Panc1 (cell line): ENCODE data around the gene BAIAP2. TPM values are rescaled to one million over a fixed set of nuclear protein-coding genes. Genes with fewer than 3 reads are reported as not detected.

Experiments used
- ATAC-seq: fragments of 200-7000 bp; cut with Tn5 transposase; 2 replicates; pipeline ENCODE4 v1.9.1; 2020; ENCODE audit warnings: mild to moderate bottlenecking, moderate library complexity
- BruUV-seq: library from RNA; stranded (reverse); fragments of 400-500 nt; replicated peaks from 2 replicates; lab custom pipeline; 2021; lab: Mats Ljungman, UMichigan
- CTCF ChIA-PET: fragments of 300-600 bp; sonication (Branson Sonifier 250); formaldehyde crosslinking; loops from one replicate; lab custom pipeline; 2022; ENCODE audit warnings: antibody characterized with exemption; lab: Charles Lee
- POLR2A ChIA-PET: fragments of 300-600 bp; sonication (Branson Sonifier 250); formaldehyde crosslinking; loops from one replicate; lab custom pipeline; 2022; ENCODE audit warnings: antibody characterized with exemption; lab: Charles Lee
- DNase-seq: peaks from one replicate; pipeline ENCODE4 v3.0.0-alpha.2; 2010; ENCODE audit warnings: low read depth, low spot score
- H3K27ac ChIP-seq: 2 replicates; pipeline ENCODE4 v1.5.1; 2011; ENCODE audit warnings: mild to moderate bottlenecking, low read length, inconsistent platforms
- H3K27me3 ChIP-seq: fragments of 200-500 bp; sonication (Bioruptor generic); 2 replicates; pipeline ENCODE4 v1.6.0; 2014; ENCODE audit warnings: low read length, inconsistent platforms; ENCODE audit not compliant: control insufficient read depth, insufficient read depth
- H3K36me3 ChIP-seq: fragments of 200-500 bp; sonication (Bioruptor generic); 2 replicates; pipeline ENCODE4 v1.5.1; 2014; ENCODE audit warnings: inconsistent platforms, mild to moderate bottlenecking, low read length, moderate library complexity; ENCODE audit not compliant: control insufficient read depth, insufficient read depth
- H3K4me1 ChIP-seq: 2 replicates; pipeline ENCODE4 v1.5.1; 2011; ENCODE audit warnings: inconsistent platforms, mild to moderate bottlenecking, low read length, moderate library complexity; ENCODE audit not compliant: control insufficient read depth, insufficient read depth
- H3K4me3 ChIP-seq, 2 experiments: 2 replicates each; pipeline ENCODE4 v1.5.1; 2011 to 2012; ENCODE audit warnings: low read depth in 2 of 2, low read length in 2 of 2, mild to moderate bottlenecking in 2 of 2, inconsistent platforms in 1 of 2, moderate library complexity in 1 of 2
- H3K9me3 ChIP-seq: fragments of 200-500 bp; sonication (Bioruptor generic); 2 replicates; pipeline ENCODE4 v1.5.1; 2014; ENCODE audit warnings: low read depth, mild to moderate bottlenecking, inconsistent platforms, low read length, moderate library complexity; ENCODE audit not compliant: control insufficient read depth, insufficient read depth
- POLR2AphosphoS5 ChIP-seq: IDR thresholded peaks from 2 replicates; pipeline ENCODE4 v1.6.1; 2012; ENCODE audit warnings: mild to moderate bottlenecking, low read depth, low read length, moderate library complexity
- SIN3A ChIP-seq: IDR thresholded peaks from 2 replicates; pipeline ENCODE4 v1.6.1; 2012; ENCODE audit warnings: low read depth, mild to moderate bottlenecking, low read length, moderate library complexity, borderline replicate concordance; ENCODE audit not compliant: insufficient read depth
- TCF7L2 ChIP-seq: IDR thresholded peaks from 2 replicates; pipeline ENCODE4 v1.6.1; 2011; ENCODE audit warnings: mild to moderate bottlenecking, low read depth, low read length, inconsistent platforms
- in situ Hi-C: cut with HindIII; loops from 2 replicates; pipeline ENCODE4 v1.10.0; 2016; ENCODE audit warnings: low sequenced_read_pairs, low pct_unique_long_range_greater_than_20kb
- intact Hi-C: fragments of 100-400 bp; cut with micrococcal nuclease; formaldehyde crosslinking; loops from one replicate; pipeline ENCODE4 v1.10.0; 2022; ENCODE audit not compliant: unreplicated experiment
- total RNA-seq: library from RNA; stranded (reverse); gene quantifications from one replicate; pipeline ENCODE4 v1.2.1, GENCODE V29; 2021; ENCODE audit not compliant: unreplicated experiment
- TF ChIP-seq, protein P1 (sequence below): fragments of 450-650 bp; IDR thresholded peaks from 2 replicates; pipeline ENCODE4 v1.5.1; 2017; ENCODE audit warnings: mild to moderate bottlenecking
- TF ChIP-seq, protein P2 (sequence below), 2 experiments: IDR thresholded peaks; 2 replicates each; pipeline ENCODE4 v1.6.1; 2011 to 2012; ENCODE audit warnings: low read depth in 2 of 2, control low read depth in 1 of 2, low read length in 1 of 2, mild to moderate bottlenecking in 1 of 2, moderate library complexity in 1 of 2; ENCODE audit not compliant: insufficient read depth in 1 of 2

Gene BAIAP2
- total RNA-seq, 1 experiment from 2014 or later: 125 TPM

DNA sequence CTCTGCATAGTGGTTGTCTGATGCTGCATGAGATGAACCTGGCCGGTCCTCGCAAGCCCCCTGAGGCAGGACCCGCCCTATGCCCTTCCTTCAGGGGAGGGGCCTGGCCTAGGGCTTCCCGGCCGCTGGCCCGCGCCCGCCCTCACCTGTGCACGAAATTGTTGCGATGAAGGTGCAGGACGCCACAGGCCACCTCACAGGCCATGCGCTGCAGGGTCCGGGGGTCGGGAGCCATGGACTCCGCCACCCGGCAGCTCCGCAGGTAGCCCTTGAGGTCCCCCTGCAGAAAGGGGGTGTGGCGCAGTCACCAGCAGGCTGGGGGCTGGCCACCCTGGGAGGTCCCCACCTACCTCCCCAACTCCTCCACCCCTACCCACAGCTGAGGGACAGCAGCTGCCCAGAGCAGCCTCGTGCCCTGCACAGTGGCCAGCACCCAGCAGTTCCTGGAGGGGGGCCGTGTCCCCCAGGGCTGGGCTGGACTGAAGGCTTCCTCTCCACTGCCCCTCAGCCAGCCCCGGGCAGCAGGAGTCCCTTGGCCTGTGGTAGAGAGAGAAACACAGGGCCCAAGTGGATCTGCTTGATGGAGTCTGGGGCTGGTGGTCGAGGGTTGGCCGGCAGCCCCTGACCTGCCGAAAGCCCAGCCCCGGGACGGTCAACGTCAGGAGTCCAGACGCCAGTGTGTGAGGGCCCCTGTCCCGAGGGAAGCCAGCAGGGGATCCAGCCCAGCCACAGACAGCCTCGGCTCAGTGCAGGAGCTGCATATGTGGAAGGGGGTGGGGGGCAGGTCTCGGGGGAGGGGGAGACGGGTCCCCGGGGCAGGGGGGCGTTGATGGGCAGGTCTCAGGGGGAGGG lies 91.6 kb downstream of the BAIAP2 start:
- DNase-seq (no peak), ATAC-seq (no peak; the same call in 1 of the 2 replicates)
- in situ Hi-C loops: no loop called here
- CTCF ChIA-PET: interaction anchor here (0.6 kb wide), 1 partner anchor 234 kb away, joined by 4 read pairs; no protein-coding TSS in a partner anchor
- Histone ChIP-seq H3K4me1 (peaks cover 16% of the 10 kb centered on the region), H3K36me3 (no peaks in the 10 kb centered on the region), H3K9me3 (no peaks in the 10 kb centered on the region), H3K27me3 (no peaks in the 10 kb centered on the region), H3K4me3 (no peak overlapping the region), H3K27ac (no peak overlapping the region)
- TF ChIP-seq TCF7L2 (no peak), POLR2AphosphoS5 (no peak), SIN3A (no peak)
- TF ChIP-seq, protein P1, sequence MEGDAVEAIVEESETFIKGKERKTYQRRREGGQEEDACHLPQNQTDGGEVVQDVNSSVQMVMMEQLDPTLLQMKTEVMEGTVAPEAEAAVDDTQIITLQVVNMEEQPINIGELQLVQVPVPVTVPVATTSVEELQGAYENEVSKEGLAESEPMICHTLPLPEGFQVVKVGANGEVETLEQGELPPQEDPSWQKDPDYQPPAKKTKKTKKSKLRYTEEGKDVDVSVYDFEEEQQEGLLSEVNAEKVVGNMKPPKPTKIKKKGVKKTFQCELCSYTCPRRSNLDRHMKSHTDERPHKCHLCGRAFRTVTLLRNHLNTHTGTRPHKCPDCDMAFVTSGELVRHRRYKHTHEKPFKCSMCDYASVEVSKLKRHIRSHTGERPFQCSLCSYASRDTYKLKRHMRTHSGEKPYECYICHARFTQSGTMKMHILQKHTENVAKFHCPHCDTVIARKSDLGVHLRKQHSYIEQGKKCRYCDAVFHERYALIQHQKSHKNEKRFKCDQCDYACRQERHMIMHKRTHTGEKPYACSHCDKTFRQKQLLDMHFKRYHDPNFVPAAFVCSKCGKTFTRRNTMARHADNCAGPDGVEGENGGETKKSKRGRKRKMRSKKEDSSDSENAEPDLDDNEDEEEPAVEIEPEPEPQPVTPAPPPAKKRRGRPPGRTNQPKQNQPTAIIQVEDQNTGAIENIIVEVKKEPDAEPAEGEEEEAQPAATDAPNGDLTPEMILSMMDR: no peak
- TF ChIP-seq, protein P2, sequence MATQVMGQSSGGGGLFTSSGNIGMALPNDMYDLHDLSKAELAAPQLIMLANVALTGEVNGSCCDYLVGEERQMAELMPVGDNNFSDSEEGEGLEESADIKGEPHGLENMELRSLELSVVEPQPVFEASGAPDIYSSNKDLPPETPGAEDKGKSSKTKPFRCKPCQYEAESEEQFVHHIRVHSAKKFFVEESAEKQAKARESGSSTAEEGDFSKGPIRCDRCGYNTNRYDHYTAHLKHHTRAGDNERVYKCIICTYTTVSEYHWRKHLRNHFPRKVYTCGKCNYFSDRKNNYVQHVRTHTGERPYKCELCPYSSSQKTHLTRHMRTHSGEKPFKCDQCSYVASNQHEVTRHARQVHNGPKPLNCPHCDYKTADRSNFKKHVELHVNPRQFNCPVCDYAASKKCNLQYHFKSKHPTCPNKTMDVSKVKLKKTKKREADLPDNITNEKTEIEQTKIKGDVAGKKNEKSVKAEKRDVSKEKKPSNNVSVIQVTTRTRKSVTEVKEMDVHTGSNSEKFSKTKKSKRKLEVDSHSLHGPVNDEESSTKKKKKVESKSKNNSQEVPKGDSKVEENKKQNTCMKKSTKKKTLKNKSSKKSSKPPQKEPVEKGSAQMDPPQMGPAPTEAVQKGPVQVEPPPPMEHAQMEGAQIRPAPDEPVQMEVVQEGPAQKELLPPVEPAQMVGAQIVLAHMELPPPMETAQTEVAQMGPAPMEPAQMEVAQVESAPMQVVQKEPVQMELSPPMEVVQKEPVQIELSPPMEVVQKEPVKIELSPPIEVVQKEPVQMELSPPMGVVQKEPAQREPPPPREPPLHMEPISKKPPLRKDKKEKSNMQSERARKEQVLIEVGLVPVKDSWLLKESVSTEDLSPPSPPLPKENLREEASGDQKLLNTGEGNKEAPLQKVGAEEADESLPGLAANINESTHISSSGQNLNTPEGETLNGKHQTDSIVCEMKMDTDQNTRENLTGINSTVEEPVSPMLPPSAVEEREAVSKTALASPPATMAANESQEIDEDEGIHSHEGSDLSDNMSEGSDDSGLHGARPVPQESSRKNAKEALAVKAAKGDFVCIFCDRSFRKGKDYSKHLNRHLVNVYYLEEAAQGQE (IDR thresholded peaks at IDR 0.05; ENCODE audit: insufficient read depth in 1 of 2, low read depth in 2 of 2, low read length in 1 of 2): no peak
- BruUV-seq: no TSS peak
- POLR2A ChIA-PET: no interaction called here
- intact Hi-C loops: no loop called here

DNA sequence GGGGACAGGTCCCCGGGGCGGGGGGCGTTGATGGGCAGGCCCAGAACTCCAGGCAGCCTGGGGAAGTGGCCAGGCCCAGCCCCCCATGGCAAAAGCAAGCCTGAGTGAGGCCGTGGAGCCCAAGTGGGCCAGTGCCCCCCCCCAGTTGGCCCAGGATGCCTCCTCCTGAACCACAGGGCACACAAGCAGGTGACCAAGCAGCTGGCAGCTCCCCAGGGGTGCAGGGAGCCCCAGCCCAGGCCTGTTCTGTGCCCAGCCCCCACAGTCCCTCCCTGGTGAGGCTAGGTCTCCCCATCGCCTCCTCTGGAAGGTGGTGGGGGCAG lies 92.1 kb downstream of the BAIAP2 start:
- CTCF ChIA-PET: no interaction called here
- Histone ChIP-seq H3K36me3 (no peaks in the 10 kb centered on the region), H3K27me3 (no peaks in the 10 kb centered on the region), H3K4me1 (peaks cover 16% of the 10 kb centered on the region), H3K9me3 (no peaks in the 10 kb centered on the region), H3K4me3 (no peak overlapping the region), H3K27ac (no peak overlapping the region)
- in situ Hi-C loops (no loop called here), intact Hi-C loops (no loop called here)
- POLR2A ChIA-PET: no interaction called here
- ATAC-seq (no peak), DNase-seq (no peak)
- TF ChIP-seq POLR2AphosphoS5 (no peak), TCF7L2 (no peak), SIN3A (no peak)
- TF ChIP-seq, protein P2 (IDR thresholded peaks at IDR 0.05; ENCODE audit: insufficient read depth in 1 of 2, low read depth in 2 of 2, low read length in 1 of 2): no peak
- TF ChIP-seq, protein P1: no peak
- no TSS peak for BruUV-seq
